Stimulated activated CD8-positive, alpha-beta memory T cell treated with anti-CD3 and anti-CD28 coated beads, Interleukin-2, amount 100 ng/mL, for 48 hours (primary cell): ENCODE results near the gene RALGAPA2.

Experiments
- DNase-seq, 2 donors: peaks; one replicate each; pipeline ENCODE4 v3.0.0-alpha.2; 2020; ENCODE audit warnings: low read depth in 2 of 2

RALGAPA2 gene

DNA sequence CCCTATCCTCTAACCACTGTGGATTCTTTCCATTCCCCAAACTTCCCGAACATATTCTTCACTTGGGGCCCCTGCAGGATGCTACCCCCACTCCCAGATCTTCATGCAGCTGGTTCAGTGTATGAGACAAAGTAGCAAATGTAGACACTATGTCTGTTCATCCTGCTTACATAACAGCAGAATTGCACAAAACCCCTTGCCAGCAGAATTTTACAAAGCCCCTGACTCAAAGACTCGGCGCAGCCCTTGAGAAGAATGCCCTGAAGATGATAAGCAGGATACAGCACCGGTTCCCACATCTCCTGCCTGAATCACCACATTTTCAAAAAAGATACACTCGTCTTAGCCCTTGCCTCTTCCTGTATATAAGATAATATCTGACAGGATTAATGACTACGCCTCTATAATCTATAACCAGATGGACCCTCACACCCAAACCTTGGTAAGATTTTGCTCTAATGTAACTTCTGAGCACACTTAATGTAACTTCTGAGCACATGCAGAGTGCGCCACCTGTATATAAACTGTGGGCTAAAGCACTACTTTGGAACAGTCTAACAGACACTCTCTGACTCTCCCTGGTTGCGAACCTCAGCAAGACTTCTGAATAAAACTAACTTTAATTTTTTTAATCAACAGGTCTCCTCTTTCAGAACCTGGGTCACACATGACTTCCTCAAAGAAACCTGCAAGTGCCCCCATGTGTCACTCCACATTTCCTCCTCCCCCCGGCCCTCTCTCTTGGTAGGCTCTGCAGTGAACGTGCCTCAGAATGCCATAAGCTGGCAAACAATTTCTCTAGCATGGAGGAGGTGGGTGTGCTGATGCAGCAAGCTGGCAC, 28.7 kb downstream of the RALGAPA2 start:
- no peak for DNase-seq

DNA sequence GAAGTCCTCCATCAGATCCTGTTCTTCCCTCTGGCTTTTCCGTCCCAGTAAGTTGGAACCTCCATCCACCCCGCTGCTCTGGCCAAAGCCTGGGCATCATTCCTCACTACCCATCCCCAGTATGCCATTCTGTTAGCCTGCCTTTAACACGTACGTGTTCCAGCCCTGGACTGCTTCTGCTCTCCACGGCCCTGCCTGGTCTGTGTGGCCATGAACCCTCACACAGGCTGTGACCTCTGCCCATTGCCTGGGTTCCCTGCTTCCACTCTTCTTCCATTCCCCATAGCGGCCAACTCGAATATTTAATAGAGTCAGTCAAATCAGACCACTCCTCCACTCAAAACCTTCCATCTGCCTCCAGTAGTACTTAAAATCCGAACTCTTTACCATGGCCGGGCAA, 29.4 kb downstream of the RALGAPA2 start:
- no peak for DNase-seq

DNA sequence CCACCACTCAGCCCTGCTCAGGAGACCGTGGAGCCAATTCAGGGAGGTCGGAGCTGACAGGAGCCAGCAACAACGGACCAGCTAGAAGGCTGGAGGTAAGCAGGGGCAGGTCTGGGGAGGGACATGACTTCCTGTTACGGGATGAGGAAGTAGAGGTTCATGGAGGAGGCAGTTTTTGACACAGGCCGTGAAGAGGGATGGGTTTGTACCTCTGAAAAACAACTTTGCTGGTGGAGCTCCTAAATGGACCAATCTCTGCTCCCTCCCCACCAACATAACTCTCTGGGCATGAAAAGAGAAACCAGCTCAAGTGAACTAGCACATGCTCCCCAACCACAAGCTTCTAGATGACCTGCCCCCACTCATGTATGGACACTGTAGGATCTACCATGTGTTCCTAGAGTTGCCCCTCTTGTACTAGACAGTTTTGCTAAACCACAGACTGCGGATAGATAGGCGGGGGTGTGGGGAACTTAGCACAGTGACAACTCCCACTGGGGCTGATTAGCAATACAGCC, 31.4 kb downstream of the RALGAPA2 start:
- DNase-seq = no peak

GRCh38 chr20:20679316-20679715, 33.1 kb downstream of the RALGAPA2 start:
- DNase-seq = no peak

DNA sequence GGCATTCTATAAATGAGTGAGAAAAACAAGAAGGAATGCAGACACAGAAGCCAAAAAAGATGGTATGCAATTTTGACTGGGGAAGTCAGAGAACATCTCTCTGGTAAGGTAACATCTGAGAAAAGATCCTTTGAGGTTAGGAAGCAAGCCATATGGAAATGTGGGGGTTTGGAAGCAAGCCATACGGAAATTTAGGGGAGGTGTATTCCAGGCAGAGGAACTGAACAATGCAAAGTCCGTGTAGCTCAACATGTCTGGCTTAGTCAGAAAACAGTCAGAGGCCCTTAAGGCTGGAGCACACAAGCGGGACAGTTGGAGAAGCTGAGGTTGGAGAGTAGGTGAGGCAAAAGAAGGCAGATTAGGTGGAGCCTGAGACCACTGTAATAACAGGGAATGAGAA, 35.3 kb downstream of the RALGAPA2 start:
- DNase-seq = no peak

GRCh38 chr20:20668639-20669038, 43.8 kb downstream of the RALGAPA2 start:
- no peak for DNase-seq

DNA sequence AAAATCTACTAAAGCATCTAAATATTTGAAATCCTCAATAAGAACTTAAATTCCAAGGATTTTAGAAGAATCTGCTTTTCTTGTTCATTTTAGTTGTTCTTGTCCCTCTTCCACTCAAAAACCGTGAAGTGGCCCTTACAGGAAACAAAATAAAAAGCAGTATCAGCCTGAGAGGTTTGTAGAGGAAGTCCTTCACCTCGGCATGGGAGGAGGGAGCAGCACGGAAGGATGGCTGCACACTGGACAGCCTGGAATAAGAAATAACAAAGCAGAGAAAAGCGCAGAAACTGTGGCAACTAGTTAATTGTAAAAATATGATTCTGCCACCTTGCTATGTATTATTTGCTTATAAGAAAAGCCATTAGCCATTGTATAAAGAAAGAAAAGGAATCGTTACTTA, 46.1 kb downstream of the RALGAPA2 start:
- DNase-seq = no peak

- DNase-seq = no peak
These were observed 46.7 kb downstream of the RALGAPA2 start for GRCh38 chr20:20665606-20666332.

- DNase-seq = no peak
These were observed 47.5 kb downstream of the RALGAPA2 start for GRCh38 chr20:20664795-20665589.

GRCh38 chr20:20663841-20664240, 48.6 kb downstream of the RALGAPA2 start:
- no peak for DNase-seq

GRCh38 chr20:20658871-20659431, 53.5 kb downstream of the RALGAPA2 start:
- DNase-seq = no peak

DNA sequence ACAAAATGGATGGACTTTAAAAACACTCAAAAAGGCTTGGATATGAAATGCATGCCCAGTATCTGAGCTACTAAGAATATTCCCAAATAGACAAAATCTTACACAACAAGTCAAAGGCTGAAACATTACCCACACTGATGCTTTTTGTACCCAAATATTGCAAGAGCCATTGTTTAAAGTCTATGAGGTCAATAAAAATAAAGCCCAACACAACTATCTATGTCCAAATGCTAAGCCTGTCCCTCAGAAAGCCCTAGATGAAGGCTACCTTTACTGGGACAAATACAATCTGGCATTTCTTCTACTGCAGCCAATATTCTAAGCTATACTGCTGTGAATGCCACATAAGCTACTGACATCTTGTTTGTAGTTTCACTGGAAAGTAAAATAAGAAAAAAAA, 54.3 kb downstream of the RALGAPA2 start:
- DNase-seq = no peak

DNA sequence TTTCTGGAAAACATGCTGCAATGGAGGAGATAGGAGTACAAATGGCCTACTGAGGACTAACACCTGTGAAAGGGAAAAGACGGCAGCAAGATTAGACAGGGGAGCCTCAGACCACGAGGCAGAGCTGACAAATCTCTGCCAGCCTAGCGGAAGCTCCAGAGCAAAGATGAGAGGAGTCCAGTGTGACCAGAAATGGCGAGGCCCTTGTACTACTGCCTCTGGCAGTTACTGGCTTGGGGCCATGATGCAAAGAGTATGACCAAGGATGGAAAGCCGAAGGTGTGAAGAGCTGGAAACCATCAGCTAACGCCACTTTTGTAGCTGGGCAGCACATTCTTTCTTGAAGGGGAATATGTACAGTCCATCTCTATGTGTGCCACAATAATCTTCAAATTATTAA, 55.4 kb downstream of the RALGAPA2 start:
- DNase-seq = no peak

GRCh38 chr20:20655883-20656282, 56.6 kb downstream of the RALGAPA2 start:
- no peak for DNase-seq

GRCh38 chr20:20649945-20650344, 62.5 kb downstream of the RALGAPA2 start:
- DNase-seq = no peak

DNA sequence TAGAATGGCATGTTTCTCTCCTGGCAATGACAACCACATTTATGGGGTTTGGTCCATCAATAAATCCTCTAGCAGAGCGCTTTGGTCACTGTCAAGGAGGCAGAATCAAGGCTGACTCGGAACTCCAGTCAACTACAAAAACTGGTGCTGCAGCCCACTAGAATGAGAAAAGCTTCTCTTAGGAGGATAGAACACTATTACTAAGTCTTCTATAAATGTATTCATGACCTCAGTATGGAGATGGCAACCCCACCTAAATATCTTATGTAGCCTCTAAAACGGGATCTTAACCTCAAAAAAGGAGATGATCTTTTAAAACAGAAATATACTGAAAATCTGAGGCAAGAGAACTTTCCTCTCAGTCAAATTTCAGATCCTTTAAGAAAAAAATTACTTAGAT, 68.5 kb downstream of the RALGAPA2 start:
- DNase-seq = no peak

DNA sequence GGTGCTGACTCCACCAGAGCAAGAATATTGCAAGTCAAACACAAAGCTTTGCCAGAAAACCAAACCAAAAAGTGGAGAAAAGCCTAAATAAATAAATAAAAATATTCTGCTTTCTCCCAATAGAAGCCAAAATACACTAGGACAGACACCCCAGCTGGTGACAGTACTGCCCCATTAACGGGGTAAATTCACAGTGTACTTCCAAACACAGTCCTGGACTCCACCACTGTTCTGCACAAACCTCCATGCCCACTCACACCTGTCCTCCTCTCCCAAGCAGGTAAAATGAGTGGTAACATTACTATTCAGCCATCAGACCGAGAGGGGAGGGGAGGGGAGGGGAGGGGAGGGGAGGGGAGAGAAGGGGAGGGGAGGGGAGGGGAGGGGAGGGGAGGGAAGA, 70.7 kb downstream of the RALGAPA2 start:
- no peak for DNase-seq

- no peak for DNase-seq
These were observed 73.6 kb downstream of the RALGAPA2 start for GRCh38 chr20:20638878-20639277.

GRCh38 chr20:20637998-20638725, 74.3 kb downstream of the RALGAPA2 start:
- no peak for DNase-seq

- no peak for DNase-seq
These were observed 77.4 kb downstream of the RALGAPA2 start for GRCh38 chr20:20635006-20635405.

GRCh38 chr20:20632644-20633043, 79.8 kb downstream of the RALGAPA2 start:
- no peak for DNase-seq
